Urinary bladder (tissue), 4 donors: ENCODE measurements around the gene GNPNAT1. TPM values are rescaled to one million over a fixed set of nuclear protein-coding genes. Genes with fewer than 3 reads are reported as not detected.
"Not testable (repeated sequence)": the region's sequence is repeated elsewhere in the genome, so short reads cannot be mapped to it uniquely, and the experiment has no call there.

Experiments used
- DNase-seq: peaks from one replicate; pipeline ENCODE4 v3.0.0-alpha.2; 2015; ENCODE audit errors: extremely low spot score
- H3K27ac ChIP-seq: one replicate; pipeline ENCODE4 v1.5.1; 2013; ENCODE audit warnings: low read depth, mild to moderate bottlenecking, moderate library complexity
- H3K36me3 ChIP-seq: one replicate; pipeline ENCODE4 v1.6.1; 2013; ENCODE audit warnings: mild to moderate bottlenecking, moderate library complexity; ENCODE audit not compliant: insufficient read depth
- H3K4me1 ChIP-seq: one replicate; pipeline ENCODE4 v1.6.1; 2013; ENCODE audit warnings: mild to moderate bottlenecking, moderate library complexity; ENCODE audit not compliant: insufficient read depth
- H3K4me3 ChIP-seq: one replicate; pipeline ENCODE4 v1.5.1; 2013; ENCODE audit warnings: low read depth, low read length
- WGBS: extraction: QIAGEN DNeasy Blood & Tissue Kit; methylation state at CpG from one replicate; pipeline ENCODE4 v1.1.7; 2013; 5-methylcytosine and 5-hydroxymethylcytosine counted together
- polyA plus RNA-seq: library from polyadenylated mRNA; stranded (reverse); fragments of 200-250 nt; gene quantifications from one replicate; pipeline ENCODE4 v1.2.3, GENCODE V29; 2013
- total RNA-seq: library from RNA; depleted of rRNA; stranded (reverse); fragments of >200 nt; gene quantifications from one replicate; pipeline ENCODE4 v1.2.3, GENCODE V29; 2014
- donor health status: healthy with polysubstance abuse.
- donor health status: healthy.

The GNPNAT1 gene
- total and polyA plus RNA-seq, 2 donors = 10.9 to 36.5 TPM

DNA sequence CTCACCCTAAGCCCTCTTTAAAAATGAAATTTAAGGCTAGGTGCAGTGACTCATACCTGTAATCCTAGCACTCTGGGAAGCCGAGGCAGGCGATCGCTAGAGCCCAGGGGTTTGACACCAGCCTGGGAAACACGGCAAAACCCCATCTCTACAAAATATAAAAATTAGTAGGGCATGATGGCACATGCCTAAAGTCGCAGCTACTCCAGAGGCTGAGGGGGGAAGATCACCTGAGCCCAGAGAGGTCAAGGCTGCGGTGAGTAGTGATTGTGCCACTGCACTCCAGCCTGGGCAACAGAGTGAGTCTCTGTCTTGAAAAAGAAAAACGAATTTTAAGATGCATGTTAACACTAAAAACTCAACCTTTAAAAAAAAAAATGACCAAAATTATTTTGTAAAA lies 12.7 kb downstream of the GNPNAT1 start:
- Histone ChIP-seq H3K36me3 (peaks cover 2% of the 10 kb centered on the region), H3K4me3 (no peak overlapping the region), H3K27ac (no peak overlapping the region), H3K4me1 (no peaks in the 10 kb centered on the region)
- DNase-seq = no peak
- WGBS = 84% methylated on average over 7 of the region's 7 CpGs

DNA sequence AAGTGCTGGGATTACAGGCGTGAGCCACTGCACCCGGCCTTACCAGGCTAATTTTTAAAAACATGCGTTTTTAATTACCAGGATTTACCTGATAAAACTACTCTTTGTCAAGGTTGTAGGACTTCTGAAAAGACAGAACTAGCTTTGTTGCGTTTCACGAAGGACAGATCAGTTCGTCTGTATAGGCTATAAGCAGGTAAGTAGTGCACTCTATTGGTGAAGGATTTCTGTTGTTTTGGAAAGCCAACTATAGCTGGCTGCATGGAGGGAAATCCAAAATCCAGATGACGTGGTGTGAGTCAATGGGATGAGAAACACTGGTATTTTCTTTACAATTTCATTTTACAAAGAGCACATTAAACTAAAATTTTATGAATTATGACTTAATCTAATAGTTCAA lies 14.6 kb downstream of the GNPNAT1 start:
- no peak for DNase-seq
- 75% methylated on average over 7 of the region's 7 CpGs for WGBS
- H3K4me1 ChIP-seq = no peaks in the 10 kb centered on the region
- H3K4me3 ChIP-seq = no peak overlapping the region
- peaks cover 3% of the 10 kb centered on the region for H3K36me3 ChIP-seq
- no peak overlapping the region for H3K27ac ChIP-seq

DNA sequence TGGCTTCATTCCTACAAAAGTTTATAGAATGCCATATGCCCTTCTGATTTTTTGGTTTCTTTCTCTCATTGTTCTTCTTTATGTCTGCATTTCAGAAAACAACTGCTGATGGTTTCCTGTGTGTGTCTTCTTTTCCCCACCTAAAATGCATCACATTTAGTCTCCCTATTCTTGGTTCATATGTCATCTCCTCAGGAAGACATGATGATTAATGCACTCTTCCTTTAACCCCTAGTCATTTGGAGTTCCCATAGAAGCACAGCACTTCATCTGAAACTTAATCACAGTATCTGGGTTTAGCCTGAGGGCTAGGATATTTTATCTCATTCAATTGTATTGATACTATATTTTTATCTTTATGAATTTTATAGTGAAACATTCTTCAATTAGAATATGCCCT lies 21.5 kb downstream of the GNPNAT1 start:
- Histone ChIP-seq H3K4me3 (no peak overlapping the region), H3K4me1 (no peaks in the 10 kb centered on the region), H3K27ac (no peak overlapping the region), H3K36me3 (peaks cover 7% of the 10 kb centered on the region)
- no peak for DNase-seq

DNA sequence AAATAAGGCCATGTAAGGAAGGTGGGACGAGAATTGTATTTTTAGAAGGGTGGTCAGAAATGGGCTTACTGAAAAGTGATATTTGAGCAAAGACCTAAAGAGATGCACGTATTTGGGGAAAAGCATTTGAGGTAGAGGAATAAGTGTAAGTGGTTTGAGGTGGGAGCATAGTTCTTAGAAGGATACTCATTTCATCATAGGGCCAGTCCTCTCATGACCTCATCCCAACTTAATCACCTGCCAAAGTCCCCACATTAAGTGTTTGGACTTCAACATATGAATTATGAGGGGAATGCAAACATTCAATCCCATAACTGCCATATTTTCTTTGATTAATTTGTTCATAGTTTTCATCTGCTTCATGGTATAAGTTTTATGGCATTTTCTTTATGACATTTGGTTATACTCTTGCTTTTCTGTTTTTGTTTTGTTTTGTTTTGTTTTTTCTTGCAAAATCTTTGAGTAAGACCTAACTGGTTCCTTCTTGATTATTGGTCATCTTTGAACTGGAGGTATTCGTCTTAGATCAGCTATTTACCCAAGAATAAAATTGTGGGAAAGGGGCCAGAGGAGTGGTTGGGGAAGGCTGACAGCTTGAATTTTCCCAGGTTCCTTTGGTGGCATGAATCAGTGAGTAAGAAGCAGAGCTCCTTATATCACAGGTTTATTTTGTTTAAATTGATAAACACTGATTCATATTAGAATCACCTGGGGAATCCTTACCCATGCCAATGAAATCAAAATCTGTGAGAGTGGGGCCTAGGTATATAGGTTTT lies 24.2 kb downstream of the GNPNAT1 start:
- Histone ChIP-seq H3K4me3 (no peak overlapping the region), H3K27ac (no peak overlapping the region), H3K4me1 (no peaks in the 10 kb centered on the region), H3K36me3 (peaks cover 5% of the 10 kb centered on the region)
- no peak for DNase-seq
- 94% methylated on average over 3 of the region's 3 CpGs for WGBS

DNA sequence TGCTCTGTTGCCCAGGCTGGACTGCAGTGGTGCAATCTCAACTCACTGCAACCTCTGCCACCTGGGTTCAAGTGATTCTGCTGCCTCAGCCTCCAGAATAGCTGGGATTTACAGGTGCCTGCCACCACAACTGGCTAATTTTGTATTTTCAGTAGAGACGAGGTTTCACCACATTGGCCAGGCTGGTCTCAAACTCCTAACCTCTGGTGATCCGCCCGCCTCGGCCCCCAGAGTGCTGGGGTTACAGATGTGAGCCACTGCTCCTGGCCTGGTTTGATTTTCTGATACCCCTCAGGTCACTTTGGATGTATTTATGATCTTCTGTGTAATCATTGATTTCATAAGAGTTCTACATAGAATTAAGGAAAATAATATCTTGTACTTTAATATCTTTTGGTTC lies 28.5 kb downstream of the GNPNAT1 start:
- H3K27ac ChIP-seq, H3K36me3 ChIP-seq, DNase-seq, H3K4me1 ChIP-seq, H3K4me3 ChIP-seq: not testable (repeated sequence)
- WGBS = 97% methylated on average over 4 of the region's 4 CpGs

DNA sequence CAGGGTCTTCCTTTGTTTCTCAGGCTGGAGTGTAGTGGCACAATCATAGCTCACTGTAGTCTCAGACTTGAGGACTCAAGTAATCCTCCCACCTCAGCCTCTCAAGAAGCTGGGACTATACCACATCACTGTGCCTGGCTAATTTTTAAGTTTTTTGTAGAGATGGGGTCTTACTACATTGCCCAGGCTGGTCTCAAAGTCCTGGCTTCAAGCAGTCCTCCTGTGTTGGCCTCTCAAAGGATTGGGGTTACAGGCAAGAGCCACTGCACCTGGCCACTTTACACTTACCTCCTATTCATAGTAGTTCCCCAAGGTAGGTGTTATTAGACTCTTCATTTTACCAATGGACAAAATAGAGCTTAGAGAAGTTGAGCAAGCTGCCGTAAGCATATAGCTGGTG lies 32.3 kb downstream of the GNPNAT1 start:
- H3K27ac ChIP-seq = no peak overlapping the region
- no peaks in the 10 kb centered on the region for H3K36me3 ChIP-seq
- H3K4me1 ChIP-seq = no peaks in the 10 kb centered on the region
- no peak for DNase-seq
- 97% methylated on average over 1 of the region's 1 CpG for WGBS
- H3K4me3 ChIP-seq = no peak overlapping the region

DNA sequence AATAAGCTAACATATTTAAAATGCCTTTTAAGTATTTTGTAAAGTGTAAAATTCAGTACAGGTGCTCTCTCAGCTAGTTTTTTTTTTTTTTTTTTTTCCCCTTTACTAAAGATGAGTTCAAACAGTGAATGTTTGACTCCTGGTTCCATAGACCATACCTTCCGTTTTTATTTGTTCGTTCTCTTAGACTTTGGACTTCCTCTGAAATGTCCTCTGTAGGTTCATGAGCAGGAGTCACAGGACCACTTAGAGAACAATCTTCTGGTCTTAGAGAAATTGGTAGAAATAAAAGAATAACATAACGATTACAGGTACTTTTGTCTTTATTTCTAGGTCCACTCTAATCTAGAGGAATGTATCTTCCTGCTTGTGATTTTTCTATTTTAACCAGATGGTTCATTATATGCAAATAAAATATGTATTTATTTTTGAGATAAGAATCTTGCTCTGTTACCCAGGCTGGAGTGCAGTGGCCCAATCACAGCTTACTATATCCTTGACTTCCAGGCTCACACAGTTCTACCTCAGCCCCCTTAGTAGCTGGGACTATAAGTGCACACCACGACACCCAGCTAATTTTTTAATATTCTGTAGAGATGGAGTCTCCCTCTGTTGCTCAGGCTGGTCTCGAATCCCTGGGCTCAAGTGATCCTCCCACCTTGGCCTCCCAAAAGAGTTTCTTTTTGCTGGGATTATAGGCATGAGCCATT lies 35.6 kb downstream of the GNPNAT1 start:
- no peaks in the 10 kb centered on the region for H3K36me3 ChIP-seq
- no peak for DNase-seq
- 94% methylated on average over 5 of the region's 5 CpGs for WGBS

DNA sequence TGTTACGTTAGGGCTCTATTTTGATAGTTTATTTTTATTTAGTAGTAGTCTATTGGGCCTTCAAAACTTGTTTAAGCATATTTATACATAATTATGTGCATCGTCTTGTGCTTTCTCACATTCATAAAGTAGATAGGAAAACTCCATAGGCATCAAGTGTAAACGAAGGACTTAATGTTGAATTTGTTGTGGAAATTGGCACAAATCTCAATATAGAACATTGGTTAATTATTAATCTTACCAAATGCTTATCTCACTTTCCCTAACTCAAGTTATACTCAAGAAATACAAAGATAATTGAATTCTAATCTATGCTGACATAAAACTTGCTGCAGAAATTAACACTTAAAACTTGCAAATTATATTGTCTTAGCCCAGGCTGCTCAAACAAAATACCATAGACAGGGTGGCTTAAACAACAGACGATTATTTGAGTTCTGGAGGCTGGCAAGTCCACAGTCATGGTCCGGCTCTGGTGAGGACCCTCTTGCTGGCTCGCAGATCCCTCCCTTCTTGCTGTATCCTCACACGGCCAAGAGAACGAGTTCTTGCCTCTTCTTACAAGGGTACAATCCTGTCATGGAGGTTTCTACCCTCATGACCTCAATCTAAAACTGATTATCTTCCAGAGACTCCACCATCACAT lies 42.6 kb downstream of the GNPNAT1 start:
- Histone ChIP-seq H3K27ac (no peak overlapping the region), H3K4me3 (no peak overlapping the region), H3K36me3 (no peaks in the 10 kb centered on the region), H3K4me1 (no peaks in the 10 kb centered on the region)
- 90% methylated on average over 8 of the region's 8 CpGs for WGBS
- DNase-seq = no peak

More for the DNA sequence above, 35.6 kb downstream of the GNPNAT1 start:
- no peaks in the 10 kb centered on the region for H3K4me1 ChIP-seq
- no peak overlapping the region for H3K27ac ChIP-seq
- no peak overlapping the region for H3K4me3 ChIP-seq

DNA sequence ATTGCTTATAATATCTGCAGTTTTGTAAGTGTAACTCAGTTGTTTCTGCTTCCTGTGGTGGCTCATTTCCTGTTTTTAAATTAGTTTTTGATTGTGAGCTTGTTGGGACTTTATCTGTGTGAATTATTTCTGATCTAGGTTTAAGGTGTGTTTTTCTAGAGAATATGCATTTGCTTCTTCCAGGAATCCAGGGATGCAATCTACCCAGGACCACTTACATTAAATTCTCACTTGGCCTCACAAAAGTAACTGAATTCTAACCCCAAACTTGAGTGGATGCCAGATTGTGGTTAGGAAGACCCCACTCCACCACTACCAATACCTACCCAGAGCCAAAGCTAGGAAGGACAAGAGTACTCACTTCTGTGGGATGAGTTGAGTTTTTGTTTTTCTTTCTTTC lies 49.5 kb downstream of the GNPNAT1 start:
- no peak overlapping the region for H3K27ac ChIP-seq

DNA sequence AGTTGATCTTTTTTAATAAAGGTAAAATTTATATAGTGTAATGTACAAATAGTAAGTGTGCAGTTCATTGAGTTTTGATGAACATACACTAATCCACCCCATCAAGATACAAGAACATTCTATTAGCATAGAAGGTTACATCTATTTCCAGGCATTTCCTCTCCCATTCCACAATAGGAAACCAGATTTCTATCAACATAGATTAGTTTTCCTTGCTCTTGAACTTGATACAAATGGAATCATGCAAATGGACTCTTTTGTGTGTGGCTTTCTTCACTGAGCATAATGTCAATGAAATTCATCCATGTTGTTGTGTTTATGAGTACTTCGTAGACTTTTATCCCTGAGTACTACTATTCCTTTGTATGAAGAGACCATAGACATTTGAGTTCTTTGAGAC lies 50.7 kb downstream of the GNPNAT1 start:
- no peak overlapping the region for H3K27ac ChIP-seq
- no peaks in the 10 kb centered on the region for H3K36me3 ChIP-seq
- no peak for DNase-seq
- 93% methylated on average over 1 of the region's 1 CpG for WGBS
- no peak overlapping the region for H3K4me3 ChIP-seq
- H3K4me1 ChIP-seq = no peaks in the 10 kb centered on the region

More for the DNA sequence above, 49.5 kb downstream of the GNPNAT1 start:
- no peaks in the 10 kb centered on the region for H3K36me3 ChIP-seq
- no peak overlapping the region for H3K4me3 ChIP-seq
- H3K4me1 ChIP-seq = no peaks in the 10 kb centered on the region
- no peak for DNase-seq

DNA sequence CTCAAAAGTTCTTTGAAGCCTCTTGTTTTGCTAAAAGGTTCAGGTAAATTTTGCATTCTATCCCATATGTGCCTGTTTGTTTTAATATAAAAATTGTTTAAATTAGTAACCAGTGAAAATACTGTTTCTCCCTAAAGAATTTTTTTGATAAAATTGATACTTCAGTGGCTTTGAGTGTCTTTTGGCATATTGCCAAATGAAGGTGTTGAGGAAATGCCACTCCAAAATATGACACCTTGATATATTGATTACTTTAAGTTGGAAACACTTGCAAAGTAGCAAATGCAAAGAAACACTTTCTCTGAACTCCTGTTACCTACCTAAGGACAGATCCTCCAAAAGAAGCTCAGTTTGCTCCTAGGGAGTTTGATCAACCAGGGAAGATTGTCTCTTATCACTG lies 53.0 kb downstream of the GNPNAT1 start:
- Histone ChIP-seq H3K4me1 (no peaks in the 10 kb centered on the region), H3K4me3 (no peak overlapping the region)
- no peak for DNase-seq

DNA sequence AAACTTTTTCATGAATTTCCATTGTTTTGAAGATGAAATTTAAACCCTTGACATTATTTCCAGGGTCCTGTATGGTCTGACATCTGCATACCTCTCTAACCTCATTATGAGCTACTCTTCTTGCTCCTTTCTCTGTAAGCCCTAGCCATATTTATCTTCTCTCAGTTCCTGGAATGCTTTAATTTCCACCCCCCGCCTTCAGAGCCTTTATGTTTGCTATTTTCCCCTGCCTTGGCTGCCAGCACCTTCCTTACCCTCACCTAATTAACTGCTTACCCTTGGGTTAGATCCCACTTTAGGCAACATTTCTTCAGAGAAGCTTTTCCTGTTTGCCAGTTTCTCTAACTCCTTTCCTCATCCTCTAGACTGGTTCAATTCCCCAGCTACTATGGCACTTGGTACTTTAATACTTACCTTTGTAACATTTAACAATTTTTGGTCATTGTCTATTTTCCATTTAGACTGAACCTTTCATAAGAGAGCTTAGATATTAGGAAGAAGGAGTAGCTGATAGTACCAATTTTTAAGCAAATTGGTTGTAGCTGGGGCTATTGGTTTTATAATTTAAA lies 55.4 kb downstream of the GNPNAT1 start:
- WGBS = 59% methylated on average over 1 of the region's 1 CpG
- Histone ChIP-seq H3K27ac (no peak overlapping the region), H3K4me1 (no peaks in the 10 kb centered on the region), H3K4me3 (no peak overlapping the region), H3K36me3 (no peaks in the 10 kb centered on the region)
- no peak for DNase-seq

More for the DNA sequence above, 53.0 kb downstream of the GNPNAT1 start:
- no peak overlapping the region for H3K27ac ChIP-seq
- no peaks in the 10 kb centered on the region for H3K36me3 ChIP-seq

DNA sequence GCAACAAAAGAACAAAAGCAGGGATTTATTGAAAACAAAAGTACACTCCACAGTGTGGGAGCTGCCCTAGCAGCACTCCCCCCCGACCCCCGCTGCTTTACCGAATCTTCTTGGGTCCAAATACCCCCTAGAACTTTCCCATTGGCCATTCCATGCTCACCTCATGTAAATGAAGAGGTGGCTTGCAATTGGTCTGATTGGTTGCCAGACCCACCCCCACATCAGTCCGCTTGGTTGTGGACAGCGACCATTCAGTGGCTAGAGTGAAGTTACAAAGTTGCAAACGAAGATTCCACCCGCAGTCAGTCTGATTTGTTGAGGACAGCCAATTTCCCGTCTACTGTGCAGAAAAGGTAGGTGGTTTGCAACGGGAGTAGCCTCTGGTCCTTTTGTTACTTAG lies 57.6 kb downstream of the GNPNAT1 start:
- no peak for DNase-seq
- WGBS = 95% methylated on average over 9 of the region's 9 CpGs
- Histone ChIP-seq H3K4me1 (no peaks in the 10 kb centered on the region), H3K36me3 (no peaks in the 10 kb centered on the region), H3K4me3 (no peak overlapping the region), H3K27ac (no peak overlapping the region)

DNA sequence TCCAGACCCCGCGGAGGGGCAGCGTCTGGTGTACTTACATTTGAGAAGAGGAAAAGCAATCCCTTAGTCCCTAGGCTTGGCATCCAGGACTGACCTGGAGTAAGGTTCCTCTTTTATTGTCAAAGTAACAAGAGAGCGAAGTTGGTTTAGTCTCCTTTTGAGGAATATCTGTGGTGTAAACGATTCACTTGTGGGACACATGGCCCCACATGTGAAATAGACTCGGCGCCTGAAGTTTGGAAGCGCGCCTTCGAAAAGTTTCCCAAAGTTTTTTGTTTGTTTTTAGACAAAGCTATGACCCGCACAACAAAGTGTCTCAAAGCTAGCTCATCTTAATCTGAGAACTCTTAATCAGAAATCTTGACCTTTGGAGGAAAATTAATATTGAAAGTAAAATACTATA lies 60.7 kb downstream of the GNPNAT1 start:
- WGBS = 1% methylated on average over 11 of the region's 11 CpGs
- DNase-seq = no peak
- Histone ChIP-seq H3K36me3 (peaks cover 1% of the 10 kb centered on the region), H3K27ac (peak overlapping the region; percentile 40), H3K4me3 (peak overlapping the region; percentile 81), H3K4me1 (no peaks in the 10 kb centered on the region)
